ENCODE data around the gene STARD3.

GRCh38 chr17:39695089-39695474 lies 58.1 kb downstream of the STARD3 start:
- TF ChIP-seq CTCF (IDR thresholded peaks at IDR 0.05) (no peak), POLR2A (IDR thresholded peaks at IDR 0.05) (no peak)

Measured in ovary (tissue), 3 donors.